HepG2 (cell line): ENCODE measurements around the gene TMTC4. TPM values are rescaled to one million over a fixed set of nuclear protein-coding genes. Genes with fewer than 3 reads are reported as not detected.

Source experiments
- ATAC-seq: fragments of 200-7000 bp; cut with Tn5 transposase; 3 replicates; pipeline ENCODE4 v1.9.1; 2020; ENCODE audit warnings: mild to moderate bottlenecking, moderate library complexity
- BruUV-seq: library from RNA; stranded (reverse); fragments of 400-500 nt; replicated peaks from 2 replicates; lab custom pipeline; 2021; lab: Mats Ljungman, UMichigan
- CTCF ChIA-PET: fragments of 300-600 bp; formaldehyde crosslinking; extraction: SDS; loops from one replicate; lab custom pipeline; 2021; ENCODE audit warnings: low total read pairs, inconsistent platforms, low intra/inter-chr PET ratio; lab: Yijun Ruan, JAX
- POLR2A ChIA-PET: fragments of 350-600 bp; sonication (Branson Sonifier 250); formaldehyde crosslinking; loops from one replicate; lab custom pipeline; 2020; ENCODE audit warnings: antibody characterized with exemption, inconsistent platforms; lab: Yijun Ruan, JAX
- DNase-seq: peaks from one replicate; pipeline ENCODE4 v3.0.0-alpha.2; 2015; ENCODE audit warnings: low spot score
- FAIRE-seq: peaks from 3 replicates; lab custom pipeline; 2011; peaks lifted over from hg19 to GRCh38; lab: Jason Lieb, UNC
- H2AFZ ChIP-seq: one replicate; pipeline ENCODE4 v1.6.1; 2011; ENCODE audit warnings: low read length, inconsistent platforms
- H3K27ac ChIP-seq: fragments of 300-600 bp; 3 replicates; pipeline ENCODE4 v1.8.0; 2011; ENCODE audit warnings: mixed run types, mild to moderate bottlenecking, mixed read lengths, low read length, inconsistent platforms; ENCODE audit not compliant: insufficient read depth; ENCODE audit errors: extremely low read length
- H3K27me3 ChIP-seq, 2 experiments: fragments of 200-600 bp in 1 of 2; 2 replicates in 1 of 2; 3 replicates in 1 of 2; pipeline versions ENCODE4 v1.6.0 to v1.8.0; 2011; ENCODE audit warnings: low read length in 2 of 2, mild to moderate bottlenecking in 2 of 2, moderate library complexity in 2 of 2, inconsistent platforms in 1 of 2; ENCODE audit not compliant: insufficient read depth in 2 of 2, control insufficient read depth in 1 of 2
- H3K36me3 ChIP-seq, 2 experiments: fragments of 200-600 bp in 1 of 2; replicated peaks in 1 of 2; 2 replicates in 1 of 2; 3 replicates in 1 of 2; pipeline versions ENCODE4 v1.5.1 to v1.8.0; 2011; ENCODE audit warnings: low read length in 2 of 2, inconsistent platforms in 1 of 2; ENCODE audit not compliant: insufficient read depth in 2 of 2, control insufficient read depth in 1 of 2
- H3K4me1 ChIP-seq: 2 replicates; pipeline ENCODE4 v1.5.1; 2012; ENCODE audit warnings: low read length, inconsistent platforms; ENCODE audit not compliant: insufficient read depth
- H3K4me2 ChIP-seq: 2 replicates; pipeline ENCODE4 v1.6.0; 2011; ENCODE audit warnings: low read depth, low read length, inconsistent platforms
- H3K4me3 ChIP-seq, 3 experiments: fragments of 200-600 bp in 1 of 3; sonication (generic), shearing (Covaris generic) in 1 of 3; replicated peaks in 1 of 3; 2 replicates each; pipeline ENCODE4 v1.5.1; 2011 to 2016; ENCODE audit warnings: low read length in 3 of 3, inconsistent platforms in 2 of 3, low read depth in 2 of 3, mild to moderate bottlenecking in 2 of 3, control low read depth in 1 of 3, mixed read lengths in 1 of 3; ENCODE audit not compliant: insufficient read depth in 1 of 3
- H3K79me2 ChIP-seq: one replicate; pipeline ENCODE4 v1.6.1; 2011; ENCODE audit warnings: low read length, inconsistent platforms; ENCODE audit not compliant: insufficient read depth
- H3K9ac ChIP-seq: 2 replicates; pipeline ENCODE4 v1.6.0; 2011; ENCODE audit warnings: mild to moderate bottlenecking, low read depth, low read length, inconsistent platforms; ENCODE audit not compliant: insufficient read depth
- H3K9me3 ChIP-seq: 2 replicates; pipeline ENCODE4 v1.5.1; 2012; ENCODE audit warnings: mild to moderate bottlenecking, low read length
- H4K20me1 ChIP-seq: 2 replicates; pipeline ENCODE4 v1.6.0; 2011; ENCODE audit warnings: inconsistent platforms, mild to moderate bottlenecking, low read length, moderate library complexity; ENCODE audit not compliant: insufficient read depth
- EP300 ChIP-seq, 3 experiments: sonication (generic) in 1 of 3; formaldehyde crosslinking in 1 of 3; IDR thresholded peaks; 2 replicates each; pipeline versions ENCODE4 v1.5.1 to v1.6.1; 2011 to 2020; ENCODE audit warnings: low read depth in 2 of 3, low read length in 2 of 3, borderline replicate concordance in 1 of 3, improper control_type of control experiment in 1 of 3, mild to moderate bottlenecking in 1 of 3, missing genetic modification reagents in 1 of 3, moderate library complexity in 1 of 3
- KDM5A ChIP-seq: fragments of 200-600 bp; sonication (generic); IDR thresholded peaks from 2 replicates; pipeline ENCODE4 v1.7.0; 2018; ENCODE audit warnings: antibody characterized with exemption, mild to moderate bottlenecking, low read length, borderline replicate concordance
- MYC ChIP-seq: sonication (generic); formaldehyde crosslinking; IDR thresholded peaks from 2 replicates; pipeline ENCODE4 v1.9.0; 2021; ENCODE audit warnings: missing genetic modification reagents, borderline replicate concordance
- REL ChIP-seq: sonication (generic); formaldehyde crosslinking; conservative IDR thresholded peaks from 2 replicates; pipeline ENCODE4 v1.8.0; 2022; ENCODE audit warnings: mild to moderate bottlenecking, missing genetic modification reagents, moderate library complexity
- SATB2 ChIP-seq: sonication (generic); formaldehyde crosslinking; IDR thresholded peaks from 2 replicates; pipeline ENCODE4 v1.5.0; 2020; ENCODE audit warnings: missing genetic modification reagents
- ZNF317 ChIP-seq: sonication (generic); formaldehyde crosslinking; IDR thresholded peaks from 2 replicates; pipeline ENCODE4 v1.5.0; 2020; ENCODE audit warnings: mild to moderate bottlenecking, missing genetic modification reagents
- ZNF446 ChIP-seq: sonication (generic); formaldehyde crosslinking; IDR thresholded peaks from 2 replicates; pipeline ENCODE4 v1.5.0; 2020; ENCODE audit warnings: mild to moderate bottlenecking, missing genetic modification reagents
- WGBS: methylation state at CpG from one replicate; pipeline ENCODE4 v1.1.6; 2017; ENCODE audit warnings: low lambda C conversion rate; 5-methylcytosine and 5-hydroxymethylcytosine counted together
- in situ Hi-C: cut with HindIII; loops from 2 replicates; pipeline ENCODE4 v1.10.0; 2017; ENCODE audit warnings: low pct_unique_long_range_greater_than_20kb; ENCODE audit not compliant: extremely low pct_ligation_motif_present
- intact Hi-C: fragments of 100-400 bp; cut with micrococcal nuclease; formaldehyde crosslinking; loops from one replicate; pipeline ENCODE4 v1.10.0; 2022; ENCODE audit not compliant: unreplicated experiment
- polyA plus RNA-seq, 8 experiments: library from polyadenylated mRNA; depleted of rRNA in 3 of 8; stranded (reverse) in 7 of 8; unstranded in 1 of 8; fragments of >200 nt; fragmentation: Illumina TruSeq in 4 of 8; extraction: Trizol in 4 of 8; gene quantifications; 2 replicates each; pipeline versions ENCODE4 v1.2.1 to v1.2.3, GENCODE V29; 2011 to 2016; ENCODE audit warnings: low read depth in 4 of 8, missing spikeins in 1 of 8, mixed read lengths in 1 of 8; ENCODE audit not compliant: insufficient read depth in 1 of 8
- total RNA-seq, 5 experiments: library from RNA; depleted of rRNA; stranded (reverse); fragments of >200 nt; fragmentation: Illumina TruSeq; extraction: Trizol; gene quantifications; 2 replicates each; pipeline ENCODE4 v1.2.3, GENCODE V29; 2016; ENCODE audit warnings: low read depth in 1 of 5
- TF ChIP-seq, protein P1 (sequence below): sonication (generic); formaldehyde crosslinking; IDR thresholded peaks from 2 replicates; pipeline ENCODE4 v1.4.0; 2020; ENCODE audit warnings: missing genetic modification reagents
- TF ChIP-seq, protein P2 (sequence below): sonication (generic); formaldehyde crosslinking; conservative IDR thresholded peaks from 2 replicates; pipeline ENCODE4 v1.8.1; 2023; ENCODE audit warnings: missing genetic modification reagents

The TMTC4 gene
- total and polyA plus RNA-seq, 2 of the 13 experiments (the other 11 are each of a cell fraction or from before 2014, with no cell fraction given) = 16.0 to 22.6 TPM

DNA sequence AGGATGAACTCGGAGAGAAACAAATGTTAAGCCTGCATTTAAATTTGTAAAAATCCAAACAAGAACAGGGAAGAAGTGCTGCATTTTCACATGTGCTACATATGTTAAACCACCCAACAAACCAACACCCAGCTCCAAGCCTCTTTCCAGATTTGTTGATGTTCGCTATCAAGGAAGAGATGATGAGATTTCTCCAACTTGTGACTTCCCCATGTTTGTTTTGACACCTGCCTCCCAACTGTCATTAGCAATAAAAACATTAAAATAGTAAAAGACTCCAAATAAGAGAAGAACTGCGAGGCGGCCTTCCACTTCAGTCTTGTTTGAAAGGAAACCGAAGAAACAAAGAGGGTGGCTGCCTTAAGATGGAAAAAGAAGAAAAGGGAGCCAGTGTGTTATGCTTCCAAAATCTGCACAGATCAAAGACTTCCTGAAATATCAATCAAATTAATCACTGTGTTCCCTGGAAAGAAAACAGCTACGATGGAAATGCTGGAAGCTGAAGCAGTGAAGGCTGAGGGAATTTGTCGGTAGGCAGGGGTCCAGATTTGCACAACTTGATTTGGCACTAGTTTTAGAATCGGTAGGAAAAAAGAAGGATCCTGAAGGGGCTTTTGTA lies 72.0 kb downstream of the TMTC4 start:
- Histone ChIP-seq H3K36me3 (peaks cover 5 to 7% of the 10 kb centered on the region in 2 experiments; a peak in 3 of 5 replicates), H3K4me3 (no peak overlapping the region), H3K4me2 (no peak overlapping the region), H3K79me2 (no peaks in the 10 kb centered on the region), H3K9ac (no peak overlapping the region), H3K4me1 (no peaks in the 10 kb centered on the region), H3K27ac (no peak overlapping the region), H2AFZ (no peak overlapping the region), H3K9me3 (no peaks in the 10 kb centered on the region), H3K27me3 (no peaks in the 10 kb centered on the region), H4K20me1 (no peaks in the 10 kb centered on the region)
- 94% methylated on average over 8 of the region's 8 CpGs for WGBS
- TF ChIP-seq, protein P1, sequence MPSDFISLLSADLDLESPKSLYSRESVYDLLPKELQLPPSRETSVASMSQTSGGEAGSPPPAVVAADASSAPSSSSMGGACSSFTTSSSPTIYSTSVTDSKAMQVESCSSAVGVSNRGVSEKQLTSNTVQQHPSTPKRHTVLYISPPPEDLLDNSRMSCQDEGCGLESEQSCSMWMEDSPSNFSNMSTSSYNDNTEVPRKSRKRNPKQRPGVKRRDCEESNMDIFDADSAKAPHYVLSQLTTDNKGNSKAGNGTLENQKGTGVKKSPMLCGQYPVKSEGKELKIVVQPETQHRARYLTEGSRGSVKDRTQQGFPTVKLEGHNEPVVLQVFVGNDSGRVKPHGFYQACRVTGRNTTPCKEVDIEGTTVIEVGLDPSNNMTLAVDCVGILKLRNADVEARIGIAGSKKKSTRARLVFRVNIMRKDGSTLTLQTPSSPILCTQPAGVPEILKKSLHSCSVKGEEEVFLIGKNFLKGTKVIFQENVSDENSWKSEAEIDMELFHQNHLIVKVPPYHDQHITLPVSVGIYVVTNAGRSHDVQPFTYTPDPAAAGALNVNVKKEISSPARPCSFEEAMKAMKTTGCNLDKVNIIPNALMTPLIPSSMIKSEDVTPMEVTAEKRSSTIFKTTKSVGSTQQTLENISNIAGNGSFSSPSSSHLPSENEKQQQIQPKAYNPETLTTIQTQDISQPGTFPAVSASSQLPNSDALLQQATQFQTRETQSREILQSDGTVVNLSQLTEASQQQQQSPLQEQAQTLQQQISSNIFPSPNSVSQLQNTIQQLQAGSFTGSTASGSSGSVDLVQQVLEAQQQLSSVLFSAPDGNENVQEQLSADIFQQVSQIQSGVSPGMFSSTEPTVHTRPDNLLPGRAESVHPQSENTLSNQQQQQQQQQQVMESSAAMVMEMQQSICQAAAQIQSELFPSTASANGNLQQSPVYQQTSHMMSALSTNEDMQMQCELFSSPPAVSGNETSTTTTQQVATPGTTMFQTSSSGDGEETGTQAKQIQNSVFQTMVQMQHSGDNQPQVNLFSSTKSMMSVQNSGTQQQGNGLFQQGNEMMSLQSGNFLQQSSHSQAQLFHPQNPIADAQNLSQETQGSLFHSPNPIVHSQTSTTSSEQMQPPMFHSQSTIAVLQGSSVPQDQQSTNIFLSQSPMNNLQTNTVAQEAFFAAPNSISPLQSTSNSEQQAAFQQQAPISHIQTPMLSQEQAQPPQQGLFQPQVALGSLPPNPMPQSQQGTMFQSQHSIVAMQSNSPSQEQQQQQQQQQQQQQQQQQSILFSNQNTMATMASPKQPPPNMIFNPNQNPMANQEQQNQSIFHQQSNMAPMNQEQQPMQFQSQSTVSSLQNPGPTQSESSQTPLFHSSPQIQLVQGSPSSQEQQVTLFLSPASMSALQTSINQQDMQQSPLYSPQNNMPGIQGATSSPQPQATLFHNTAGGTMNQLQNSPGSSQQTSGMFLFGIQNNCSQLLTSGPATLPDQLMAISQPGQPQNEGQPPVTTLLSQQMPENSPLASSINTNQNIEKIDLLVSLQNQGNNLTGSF = no peak
- TF ChIP-seq ZNF446 (CRISPR knock-in tag) = no peak
- TF ChIP-seq, protein P2, sequence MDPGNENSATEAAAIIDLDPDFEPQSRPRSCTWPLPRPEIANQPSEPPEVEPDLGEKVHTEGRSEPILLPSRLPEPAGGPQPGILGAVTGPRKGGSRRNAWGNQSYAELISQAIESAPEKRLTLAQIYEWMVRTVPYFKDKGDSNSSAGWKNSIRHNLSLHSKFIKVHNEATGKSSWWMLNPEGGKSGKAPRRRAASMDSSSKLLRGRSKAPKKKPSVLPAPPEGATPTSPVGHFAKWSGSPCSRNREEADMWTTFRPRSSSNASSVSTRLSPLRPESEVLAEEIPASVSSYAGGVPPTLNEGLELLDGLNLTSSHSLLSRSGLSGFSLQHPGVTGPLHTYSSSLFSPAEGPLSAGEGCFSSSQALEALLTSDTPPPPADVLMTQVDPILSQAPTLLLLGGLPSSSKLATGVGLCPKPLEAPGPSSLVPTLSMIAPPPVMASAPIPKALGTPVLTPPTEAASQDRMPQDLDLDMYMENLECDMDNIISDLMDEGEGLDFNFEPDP (CRISPR knock-in tag) = no peak
- no peak for TF ChIP-seq KDM5A
- TF ChIP-seq MYC (CRISPR knock-in tag) = no peak
- TF ChIP-seq ZNF317 (CRISPR knock-in tag) = no peak
- TF ChIP-seq EP300 (IDR thresholded peaks at IDR 0.05; ENCODE audit: low read depth in 2 of 2, low read length in 2 of 2) = no peak
- no peak for TF ChIP-seq EP300 (CRISPR knock-in tag; IDR thresholded peaks at IDR 0.05; ENCODE audit: borderline replicate concordance)
- no peak for TF ChIP-seq SATB2 (CRISPR knock-in tag)
- TF ChIP-seq REL (CRISPR knock-in tag) = no peak
- in situ Hi-C loops (no loop called here), intact Hi-C loops (no loop called here)
- no peak for ATAC-seq
- no TSS peak for BruUV-seq
- no peak for DNase-seq
- ChIA-PET POLR2A (no interaction called here), CTCF (no interaction called here)
- FAIRE-seq = no peak
